ENCODE measurements around the gene LHFPL6.

Gene LHFPL6

DNA sequence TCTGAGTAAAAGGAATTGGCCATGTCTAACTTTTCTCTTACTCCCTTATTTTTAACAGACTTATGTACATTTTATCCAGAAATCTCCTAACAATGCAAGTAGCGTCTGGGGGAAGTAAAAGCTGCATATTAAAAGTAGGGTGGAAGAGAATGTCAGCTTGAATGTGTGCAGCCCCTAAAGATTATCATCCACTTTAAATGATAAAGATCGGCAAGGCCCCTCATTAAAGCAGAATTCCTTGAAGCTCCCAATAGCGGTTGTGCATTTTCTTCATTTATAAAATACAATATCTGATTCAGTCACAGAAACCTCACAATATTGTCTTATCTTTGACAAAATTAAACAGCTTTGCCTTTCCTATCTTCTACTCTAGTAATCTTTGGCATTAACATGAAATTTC, 184.6 kb downstream of the LHFPL6 start:
- DNase-seq (ENCODE audit: low read depth), result no peak
- H3K4me3 ChIP-seq (ENCODE audit: control insufficient read depth, low read depth, low read length), result no peak overlapping the region
- TF ChIP-seq, protein P1, sequence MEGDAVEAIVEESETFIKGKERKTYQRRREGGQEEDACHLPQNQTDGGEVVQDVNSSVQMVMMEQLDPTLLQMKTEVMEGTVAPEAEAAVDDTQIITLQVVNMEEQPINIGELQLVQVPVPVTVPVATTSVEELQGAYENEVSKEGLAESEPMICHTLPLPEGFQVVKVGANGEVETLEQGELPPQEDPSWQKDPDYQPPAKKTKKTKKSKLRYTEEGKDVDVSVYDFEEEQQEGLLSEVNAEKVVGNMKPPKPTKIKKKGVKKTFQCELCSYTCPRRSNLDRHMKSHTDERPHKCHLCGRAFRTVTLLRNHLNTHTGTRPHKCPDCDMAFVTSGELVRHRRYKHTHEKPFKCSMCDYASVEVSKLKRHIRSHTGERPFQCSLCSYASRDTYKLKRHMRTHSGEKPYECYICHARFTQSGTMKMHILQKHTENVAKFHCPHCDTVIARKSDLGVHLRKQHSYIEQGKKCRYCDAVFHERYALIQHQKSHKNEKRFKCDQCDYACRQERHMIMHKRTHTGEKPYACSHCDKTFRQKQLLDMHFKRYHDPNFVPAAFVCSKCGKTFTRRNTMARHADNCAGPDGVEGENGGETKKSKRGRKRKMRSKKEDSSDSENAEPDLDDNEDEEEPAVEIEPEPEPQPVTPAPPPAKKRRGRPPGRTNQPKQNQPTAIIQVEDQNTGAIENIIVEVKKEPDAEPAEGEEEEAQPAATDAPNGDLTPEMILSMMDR (conservative IDR thresholded peaks at IDR 0.05; ENCODE audit: control insufficient read depth, insufficient read depth, low read depth, low read length), result no peak

- peak; percentile 69 for DNase-seq (ENCODE audit: low read depth)
- no peak overlapping the region for H3K4me3 ChIP-seq (ENCODE audit: control insufficient read depth, low read depth, low read length)
- TF ChIP-seq, protein P1 (conservative IDR thresholded peaks at IDR 0.05; ENCODE audit: control insufficient read depth, insufficient read depth, low read depth, low read length), result no peak
Measured at GRCh38 chr13:39417643-39418042, 185.3 kb downstream of the LHFPL6 start.

DNA sequence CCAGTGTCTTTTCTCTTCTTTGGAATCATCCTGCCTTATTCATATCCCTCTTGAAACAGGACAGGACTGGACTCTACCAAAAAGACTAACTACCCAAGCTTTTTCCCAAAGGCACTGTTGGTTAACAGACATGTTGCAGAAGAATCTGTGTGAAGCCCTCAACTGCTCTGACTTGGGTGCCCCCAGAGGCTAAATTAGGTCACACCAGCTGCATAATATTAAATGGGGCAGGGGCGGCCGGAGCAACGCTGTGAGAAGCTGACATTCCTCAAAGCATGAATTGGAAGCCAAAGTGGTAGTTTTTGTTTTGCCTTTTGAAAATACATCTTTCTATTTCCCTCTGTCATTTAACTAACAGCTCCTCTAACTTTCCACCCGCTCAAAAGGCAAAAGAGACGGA, 185.9 kb downstream of the LHFPL6 start:
- H3K4me3 ChIP-seq (ENCODE audit: control insufficient read depth, low read depth, low read length), result no peak overlapping the region
- DNase-seq (ENCODE audit: low read depth), result no peak
- TF ChIP-seq, protein P1 (conservative IDR thresholded peaks at IDR 0.05; ENCODE audit: control insufficient read depth, insufficient read depth, low read depth, low read length), result peak; percentile 31

DNA sequence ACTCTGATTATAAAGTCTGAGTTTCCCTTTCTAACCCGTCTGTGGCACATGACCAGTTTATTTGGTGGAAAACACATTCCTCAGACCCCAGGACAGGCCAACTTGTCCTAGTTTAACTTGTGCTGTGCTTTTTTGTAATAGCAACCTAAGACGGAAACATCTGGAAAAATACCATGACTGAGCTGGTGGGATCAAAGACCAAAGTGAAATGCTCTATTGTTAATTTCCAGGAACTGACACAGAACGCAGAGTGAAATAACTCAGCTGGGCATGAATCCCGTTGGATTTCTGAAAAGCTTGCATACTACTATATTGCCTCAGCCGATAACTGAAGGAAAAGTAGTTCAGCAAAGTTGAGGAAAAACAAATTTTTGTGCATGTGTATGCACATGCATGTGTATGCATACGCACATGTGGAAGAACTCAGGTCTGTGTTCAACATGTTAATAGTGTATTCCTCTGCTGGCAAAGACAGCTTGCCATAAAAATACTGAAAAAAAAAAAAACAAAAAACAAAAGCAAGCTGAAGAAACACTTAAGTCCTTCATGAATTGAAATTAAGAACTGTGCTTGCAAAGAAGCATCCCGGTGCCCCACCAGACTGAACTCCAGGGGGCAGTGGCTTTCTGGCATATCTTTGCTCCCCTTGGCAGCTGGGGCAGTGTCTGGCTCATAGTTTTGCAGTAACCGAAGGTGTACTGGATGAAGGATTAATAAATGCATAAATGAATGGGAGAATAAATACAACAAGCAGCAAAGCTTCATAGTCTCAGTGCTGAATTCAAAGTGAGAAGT, 187.8 kb downstream of the LHFPL6 start:
- TF ChIP-seq, protein P1 (conservative IDR thresholded peaks at IDR 0.05; ENCODE audit: control insufficient read depth, insufficient read depth, low read depth, low read length), result peak; percentile 62
- DNase-seq (ENCODE audit: low read depth), result peak; percentile 64
- no peak overlapping the region for H3K4me3 ChIP-seq (ENCODE audit: control insufficient read depth, low read depth, low read length)

GRCh38 chr13:39414339-39414738, 188.7 kb downstream of the LHFPL6 start:
- no peak overlapping the region for H3K4me3 ChIP-seq (ENCODE audit: control insufficient read depth, low read depth, low read length)
- no peak for DNase-seq (ENCODE audit: low read depth)
- TF ChIP-seq, protein P1 (conservative IDR thresholded peaks at IDR 0.05; ENCODE audit: control insufficient read depth, insufficient read depth, low read depth, low read length), result no peak

DNA sequence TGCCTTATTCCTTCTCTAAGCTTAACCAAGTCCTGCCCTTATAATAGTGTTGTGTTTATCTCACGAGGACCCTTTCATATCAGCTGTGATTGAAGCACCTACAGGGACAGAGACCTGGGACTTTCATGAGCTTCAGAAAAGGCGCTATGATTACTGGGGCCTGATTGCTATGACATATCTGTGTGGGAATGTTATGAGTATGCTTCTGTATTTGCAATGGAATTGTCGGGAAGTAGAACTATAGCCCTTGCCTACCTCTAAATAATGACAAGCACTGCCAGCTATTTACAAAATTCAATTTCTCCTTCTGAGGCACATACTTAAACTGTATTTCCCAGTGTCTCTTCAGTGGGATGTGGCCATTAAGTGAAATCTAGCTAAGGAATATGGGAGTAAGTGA, 191.5 kb downstream of the LHFPL6 start:
- TF ChIP-seq, protein P1 (conservative IDR thresholded peaks at IDR 0.05; ENCODE audit: control insufficient read depth, insufficient read depth, low read depth, low read length), result no peak
- H3K4me3 ChIP-seq (ENCODE audit: control insufficient read depth, low read depth, low read length), result no peak overlapping the region
- DNase-seq (ENCODE audit: low read depth), result no peak

All from fibroblast of mammary gland (primary cell).